Lung (tissue), 12 donors: Measurements from ENCODE around the gene SLC8A2. TPM values are rescaled to one million over a fixed set of nuclear protein-coding genes. Genes with fewer than 3 reads are reported as not detected.
"Not testable (repeated sequence)": the region's sequence is repeated elsewhere in the genome, so short reads cannot be mapped to it uniquely, and the experiment has no call there.

Experiments used
- ATAC-seq: fragments of 200-7000 bp; cut with Tn5 transposase; one replicate; pipeline ENCODE4 v1.9.1; 2020; ENCODE audit warnings: moderate number of reproducible peaks; ENCODE audit not compliant: insufficient read depth, low FRiP score
- DNase-seq, 3 donors: peaks; one replicate each; pipeline ENCODE4 v3.0.0-alpha.2; 2013 to 2017
- H3K27ac ChIP-seq, 2 donors: one replicate each; pipeline ENCODE4 v1.5.1; 2013; ENCODE audit warnings: mild to moderate bottlenecking in 2 of 2, moderate library complexity in 2 of 2, control low read depth in 1 of 2, inconsistent platforms in 1 of 2, low read depth in 1 of 2, low read length in 1 of 2
- H3K27me3 ChIP-seq, 3 donors: one replicate each; pipeline ENCODE4 v1.5.1; 2013; ENCODE audit warnings: low read length in 2 of 3; ENCODE audit not compliant: control insufficient read depth in 3 of 3, insufficient read depth in 3 of 3
- H3K36me3 ChIP-seq, 4 donors: one replicate each; pipeline ENCODE4 v1.5.1; 2013; ENCODE audit warnings: low read length in 4 of 4, mild to moderate bottlenecking in 1 of 4, moderate library complexity in 1 of 4; ENCODE audit not compliant: control insufficient read depth in 4 of 4, insufficient read depth in 4 of 4
- H3K4me1 ChIP-seq, 5 donors: one replicate each; pipeline ENCODE4 v1.5.1; 2013; ENCODE audit warnings: low read length in 5 of 5, mild to moderate bottlenecking in 2 of 5, moderate library complexity in 1 of 5; ENCODE audit not compliant: control insufficient read depth in 5 of 5, insufficient read depth in 5 of 5
- H3K4me3 ChIP-seq: one replicate; pipeline ENCODE4 v1.5.1; 2013; ENCODE audit warnings: mild to moderate bottlenecking, control low read depth, moderate library complexity
- H3K9ac ChIP-seq, 2 donors: one replicate each; pipeline ENCODE4 v1.5.1; 2013; ENCODE audit warnings: low read length in 2 of 2, control low read depth in 1 of 2; ENCODE audit not compliant: insufficient read depth in 1 of 2
- H3K9me3 ChIP-seq, 4 donors: one replicate each; pipeline ENCODE4 v1.5.1; 2013; ENCODE audit warnings: low read length in 3 of 4, mild to moderate bottlenecking in 1 of 4, moderate library complexity in 1 of 4; ENCODE audit not compliant: control insufficient read depth in 4 of 4, insufficient read depth in 3 of 4
- CTCF ChIP-seq: IDR thresholded peaks from 2 replicates; pipeline ENCODE4 v1.5.1; 2012; ENCODE audit warnings: mild to moderate bottlenecking; ENCODE audit errors: control extremely low read depth, extremely low read depth
- WGBS, 2 donors: extraction: QIAGEN DNeasy Blood & Tissue Kit; methylation state at CpG; one replicate each; pipeline ENCODE4 v1.1.7; 2013; 5-methylcytosine and 5-hydroxymethylcytosine counted together
- polyA plus RNA-seq, 2 donors: library from polyadenylated mRNA; stranded (reverse); fragments of 200-250 nt; gene quantifications; one replicate each; pipeline ENCODE4 v1.2.1, GENCODE V29; 2013
- total RNA-seq, 2 donors: library from RNA; depleted of rRNA in 1 of 2; stranded (reverse); fragments of >200 nt in 1 of 2; gene quantifications; one replicate each; pipeline ENCODE4 v1.2.1, GENCODE V29; 2014 to 2021
- donor health status: control.
- donor health status: control.
- donor health status: Bipolar disorder and iron deficiency.
- donor health status: healthy.
- donor health status: DM: yes; HTN: yes; CAD: no.

SLC8A2 gene
- total and polyA plus RNA-seq, 4 donors, result 0.10 to 0.26 (median 0.15) TPM

DNA sequence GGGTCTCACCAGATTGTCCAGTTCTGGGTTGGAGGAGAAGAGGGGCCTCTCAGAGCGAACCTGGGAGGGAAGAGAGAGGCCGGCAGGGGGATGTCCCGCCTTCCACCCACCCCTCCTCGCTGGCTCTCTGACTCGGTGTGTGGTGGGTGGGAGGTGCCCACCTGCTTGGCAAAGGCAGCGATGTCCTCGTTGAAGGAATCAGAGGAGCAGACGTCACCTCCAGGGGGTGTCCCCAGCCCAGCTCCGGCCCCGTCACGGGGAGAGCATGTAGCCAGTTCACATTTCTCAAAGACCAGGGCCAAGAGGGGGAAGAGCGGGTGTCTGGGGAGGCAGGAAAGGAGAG lies 55.1 kb downstream of the SLC8A2 start:
- no peak for ATAC-seq
- Histone ChIP-seq H3K9me3 (peaks cover 0 to 7% (median 0%) of the 10 kb centered on the region in 4 donors), H3K27me3 (peaks cover 3 to 46% (median 12%) of the 10 kb centered on the region in 3 donors), H3K4me1 (peaks cover 0 to 11% (median 0%) of the 10 kb centered on the region in 5 donors), H3K9ac (no peak overlapping the region), H3K36me3 (peaks cover 0 to 5% (median 3%) of the 10 kb centered on the region in 4 donors), H3K4me3 (no peak overlapping the region), H3K27ac (no peak overlapping the region)
- WGBS, 2 donors, result 34 to 49% methylated on average over 12 of the region's 12 CpGs
- no peak for TF ChIP-seq CTCF
- DNase-seq, result no peak

- Histone ChIP-seq H3K4me3 (no peak overlapping the region), H3K27ac (no peak overlapping the region), H3K27me3 (peaks cover 3 to 41% (median 7%) of the 10 kb centered on the region in 3 donors), H3K4me1 (peaks cover 0 to 11% (median 0%) of the 10 kb centered on the region in 5 donors), H3K9ac (no peak overlapping the region), H3K36me3 (peaks cover 0 to 5% (median 3%) of the 10 kb centered on the region in 4 donors), H3K9me3 (peaks cover 0 to 5% (median 0%) of the 10 kb centered on the region in 4 donors)
- 90 to 91% methylated on average over 20 to 21 of the region's 21 CpGs for WGBS, 2 donors
- no peak for TF ChIP-seq CTCF
- DNase-seq, result no peak
- ATAC-seq, result no peak
Measured at GRCh38 chr19:47415953-47416642, 55.6 kb downstream of the SLC8A2 start.

DNA sequence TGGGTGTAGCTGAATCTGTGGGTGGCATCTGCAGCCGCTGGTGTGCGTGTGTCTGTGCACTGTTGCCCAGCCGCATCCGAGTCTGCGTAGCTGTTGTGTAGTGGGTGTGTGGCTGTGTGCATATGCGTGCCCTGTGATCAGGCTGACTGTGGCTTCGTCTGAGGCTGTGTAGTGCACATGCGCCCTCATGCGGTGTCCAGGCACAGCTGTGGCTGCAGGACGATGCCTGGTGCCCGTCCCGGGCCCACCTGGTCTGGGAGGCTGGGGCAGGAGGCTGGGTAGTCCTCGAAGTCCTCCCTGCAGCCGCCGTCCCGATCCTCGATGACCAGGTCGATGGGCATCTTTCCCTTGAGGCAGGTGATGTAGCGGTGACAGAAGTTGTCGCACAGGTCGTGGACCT lies 57.2 kb downstream of the SLC8A2 start:
- Histone ChIP-seq H3K27me3 (peaks cover 0 to 25% (median 3%) of the 10 kb centered on the region in 3 donors), H3K9me3 (peaks cover 0 to 5% (median 0%) of the 10 kb centered on the region in 4 donors), H3K27ac (no peak overlapping the region), H3K36me3 (peaks cover 0 to 5% (median 3%) of the 10 kb centered on the region in 4 donors), H3K4me3 (no peak overlapping the region), H3K9ac (no peak overlapping the region), H3K4me1 (peaks cover 0 to 11% (median 0%) of the 10 kb centered on the region in 5 donors)
- no peak for TF ChIP-seq CTCF
- ATAC-seq (no peak), DNase-seq (no peak)
- WGBS, 2 donors, result 74 to 78% methylated on average over 21 of the region's 21 CpGs

DNA sequence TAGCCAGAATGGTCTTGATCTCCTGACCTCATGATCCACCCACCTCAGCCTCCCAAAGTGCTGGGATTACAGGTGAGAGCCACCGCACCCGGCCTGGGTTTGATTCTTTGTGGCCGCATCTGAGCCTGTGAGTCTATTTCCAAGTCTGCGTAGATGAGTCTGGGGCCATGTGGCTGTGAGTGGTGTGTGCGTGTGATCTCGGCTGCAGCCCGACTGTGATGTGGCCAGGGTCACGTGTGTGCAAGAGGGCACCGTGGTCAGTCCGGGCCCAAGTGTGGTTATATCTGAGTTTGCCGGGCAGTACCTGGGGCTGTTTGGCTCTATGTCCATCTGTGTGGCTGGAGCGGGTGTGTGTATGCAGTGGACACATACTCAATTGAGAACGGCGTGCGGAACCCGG lies 57.8 kb downstream of the SLC8A2 start:
- 93% methylated on average over 16 of the region's 16 CpGs for WGBS, 2 donors
- Histone ChIP-seq H3K4me1 (peaks cover 0 to 11% (median 0%) of the 10 kb centered on the region in 5 donors), H3K9me3 (peaks cover 0 to 5% (median 0%) of the 10 kb centered on the region in 4 donors), H3K27ac (no peak overlapping the region), H3K9ac (no peak overlapping the region), H3K27me3 (peaks cover 0 to 23% (median 3%) of the 10 kb centered on the region in 3 donors), H3K36me3 (peaks cover 0 to 5% (median 3%) of the 10 kb centered on the region in 4 donors), H3K4me3 (no peak overlapping the region)
- no peak for TF ChIP-seq CTCF
- no peak for ATAC-seq
- DNase-seq, result no peak

DNA sequence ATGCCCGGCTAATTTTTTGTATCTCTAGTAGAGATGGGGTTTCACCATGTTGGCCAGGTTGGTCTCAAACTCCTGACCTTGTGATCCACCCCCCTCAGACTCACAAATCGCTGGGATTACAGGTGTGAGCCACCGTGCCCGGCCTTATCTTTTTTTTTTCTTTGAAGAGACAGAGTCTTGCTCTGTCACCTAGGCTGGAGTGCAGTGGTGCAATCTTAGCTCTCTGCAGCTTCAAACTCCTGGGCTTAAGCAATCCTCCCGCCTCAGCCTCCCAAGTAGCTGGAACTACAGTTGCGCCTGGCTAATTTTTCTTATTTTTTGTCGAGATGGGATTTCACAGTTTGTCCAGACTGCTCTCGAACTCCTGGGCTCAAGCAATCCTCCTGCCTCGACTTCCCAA lies 60.0 kb downstream of the SLC8A2 start:
- not testable (repeated sequence) for H3K27ac ChIP-seq, H3K36me3 ChIP-seq, H3K9me3 ChIP-seq, H3K4me3 ChIP-seq, ATAC-seq, H3K27me3 ChIP-seq, DNase-seq, H3K4me1 ChIP-seq, H3K9ac ChIP-seq
- 69 to 76% methylated on average over 9 of the region's 9 CpGs for WGBS, 2 donors
